ENCODE results near the gene GNAZ.

GNAZ gene

DNA sequence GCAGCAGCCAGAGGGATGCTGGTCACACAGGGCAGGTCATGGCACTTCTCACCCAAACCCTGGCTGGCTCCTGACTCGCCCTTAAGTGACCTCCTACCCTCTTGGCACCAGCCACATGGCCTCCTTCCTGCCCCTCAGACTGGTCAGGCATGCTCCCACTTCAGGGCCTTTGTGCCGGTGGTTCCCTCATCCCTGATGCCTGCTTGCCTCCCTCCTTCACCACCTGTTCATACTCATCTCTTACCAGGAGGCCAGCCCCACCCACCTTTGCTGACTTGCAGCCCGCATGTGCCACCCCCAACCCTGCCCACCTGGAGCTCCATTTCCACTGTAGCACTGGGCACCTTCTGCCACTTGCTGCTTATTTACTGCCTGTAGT, 20.1 kb downstream of the GNAZ start:
- DNase-seq (ENCODE audit: extremely low read depth, insufficient read length): no peak
- TF ChIP-seq, protein P1, sequence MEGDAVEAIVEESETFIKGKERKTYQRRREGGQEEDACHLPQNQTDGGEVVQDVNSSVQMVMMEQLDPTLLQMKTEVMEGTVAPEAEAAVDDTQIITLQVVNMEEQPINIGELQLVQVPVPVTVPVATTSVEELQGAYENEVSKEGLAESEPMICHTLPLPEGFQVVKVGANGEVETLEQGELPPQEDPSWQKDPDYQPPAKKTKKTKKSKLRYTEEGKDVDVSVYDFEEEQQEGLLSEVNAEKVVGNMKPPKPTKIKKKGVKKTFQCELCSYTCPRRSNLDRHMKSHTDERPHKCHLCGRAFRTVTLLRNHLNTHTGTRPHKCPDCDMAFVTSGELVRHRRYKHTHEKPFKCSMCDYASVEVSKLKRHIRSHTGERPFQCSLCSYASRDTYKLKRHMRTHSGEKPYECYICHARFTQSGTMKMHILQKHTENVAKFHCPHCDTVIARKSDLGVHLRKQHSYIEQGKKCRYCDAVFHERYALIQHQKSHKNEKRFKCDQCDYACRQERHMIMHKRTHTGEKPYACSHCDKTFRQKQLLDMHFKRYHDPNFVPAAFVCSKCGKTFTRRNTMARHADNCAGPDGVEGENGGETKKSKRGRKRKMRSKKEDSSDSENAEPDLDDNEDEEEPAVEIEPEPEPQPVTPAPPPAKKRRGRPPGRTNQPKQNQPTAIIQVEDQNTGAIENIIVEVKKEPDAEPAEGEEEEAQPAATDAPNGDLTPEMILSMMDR (IDR thresholded peaks at IDR 0.05; ENCODE audit: insufficient read depth, low read length, poor library complexity, severe bottlenecking): no peak
- no peak overlapping the region for H3K4me3 ChIP-seq (replicated peaks; ENCODE audit: low read depth, low read length)
- no peaks in the 10 kb centered on the region for H3K36me3 ChIP-seq (ENCODE audit: control insufficient read depth, insufficient read depth, low read length)
- H3K27me3 ChIP-seq (replicated peaks; ENCODE audit: control insufficient read depth, insufficient read depth, low read length): no peaks in the 10 kb centered on the region; the same call in 1 of the 2 replicates

DNA sequence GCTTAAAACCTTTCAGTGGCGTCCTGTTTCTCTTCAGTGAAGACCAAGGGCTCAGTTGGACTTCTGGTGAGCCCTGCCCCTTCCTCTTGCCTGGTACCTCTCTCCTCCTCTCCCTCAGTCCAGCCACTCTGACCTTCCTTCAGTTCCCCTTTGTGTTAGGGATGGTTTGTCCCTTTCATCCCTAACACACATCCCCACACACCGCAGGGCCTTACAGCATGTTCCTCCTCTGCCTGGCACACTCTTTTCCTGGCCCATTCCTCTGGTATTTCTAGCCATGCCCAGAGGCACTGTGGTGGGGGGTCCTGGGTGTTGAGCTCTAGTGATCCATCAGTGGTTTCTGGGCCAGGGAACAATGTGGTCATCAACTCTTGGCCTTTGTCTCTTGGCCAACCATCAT, 21.4 kb downstream of the GNAZ start:
- Histone ChIP-seq H3K4me3 (replicated peaks; ENCODE audit: low read depth, low read length) (no peak overlapping the region), H3K36me3 (ENCODE audit: control insufficient read depth, insufficient read depth, low read length) (no peaks in the 10 kb centered on the region), H3K27me3 (replicated peaks; ENCODE audit: control insufficient read depth, insufficient read depth, low read length) (no peaks in the 10 kb centered on the region)
- TF ChIP-seq, protein P1 (IDR thresholded peaks at IDR 0.05; ENCODE audit: insufficient read depth, low read length, poor library complexity, severe bottlenecking): no peak
- DNase-seq (ENCODE audit: extremely low read depth, insufficient read length): no peak

DNA sequence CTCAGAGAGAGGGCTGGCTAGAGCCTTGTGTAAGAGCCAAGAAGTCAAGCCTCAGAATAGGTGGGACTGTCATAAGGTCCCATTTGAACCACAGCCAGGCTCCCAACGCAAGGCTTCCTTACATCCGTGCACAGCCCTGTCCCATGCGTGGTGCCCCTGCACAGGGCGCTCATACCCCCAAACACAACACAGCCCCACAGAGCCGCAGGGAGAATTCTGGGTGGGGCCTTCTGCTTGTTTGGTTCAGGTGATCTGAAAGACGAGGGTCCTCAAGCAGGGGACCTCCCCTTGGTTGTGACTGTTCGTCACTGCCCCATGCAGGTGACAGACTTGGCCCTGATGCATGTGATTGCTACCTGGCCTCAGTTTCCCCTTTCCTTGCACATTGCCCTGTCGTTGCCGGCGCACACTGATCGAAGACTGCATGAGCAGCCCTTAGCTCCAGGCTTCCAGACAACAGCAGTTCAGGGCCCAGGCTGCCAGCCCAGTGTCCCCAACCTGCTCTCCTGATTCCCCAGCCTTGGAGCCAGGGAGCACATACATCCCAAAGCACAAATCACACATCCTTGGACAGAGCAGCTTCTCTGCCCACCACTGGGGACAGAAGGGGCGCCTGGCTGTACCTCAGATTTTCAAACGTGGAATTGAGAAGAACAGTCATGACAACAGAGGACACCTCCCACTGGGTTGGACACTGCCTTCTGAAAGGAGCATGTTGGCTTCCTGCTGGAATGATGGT, 22.1 kb downstream of the GNAZ start:
- no peak for DNase-seq (ENCODE audit: extremely low read depth, insufficient read length)
- Histone ChIP-seq H3K4me3 (replicated peaks; ENCODE audit: low read depth, low read length) (no peak overlapping the region), H3K36me3 (ENCODE audit: control insufficient read depth, insufficient read depth, low read length) (no peaks in the 10 kb centered on the region), H3K27me3 (replicated peaks; ENCODE audit: control insufficient read depth, insufficient read depth, low read length) (no peaks in the 10 kb centered on the region)
- TF ChIP-seq, protein P1 (IDR thresholded peaks at IDR 0.05; ENCODE audit: insufficient read depth, low read length, poor library complexity, severe bottlenecking): no peak

DNA sequence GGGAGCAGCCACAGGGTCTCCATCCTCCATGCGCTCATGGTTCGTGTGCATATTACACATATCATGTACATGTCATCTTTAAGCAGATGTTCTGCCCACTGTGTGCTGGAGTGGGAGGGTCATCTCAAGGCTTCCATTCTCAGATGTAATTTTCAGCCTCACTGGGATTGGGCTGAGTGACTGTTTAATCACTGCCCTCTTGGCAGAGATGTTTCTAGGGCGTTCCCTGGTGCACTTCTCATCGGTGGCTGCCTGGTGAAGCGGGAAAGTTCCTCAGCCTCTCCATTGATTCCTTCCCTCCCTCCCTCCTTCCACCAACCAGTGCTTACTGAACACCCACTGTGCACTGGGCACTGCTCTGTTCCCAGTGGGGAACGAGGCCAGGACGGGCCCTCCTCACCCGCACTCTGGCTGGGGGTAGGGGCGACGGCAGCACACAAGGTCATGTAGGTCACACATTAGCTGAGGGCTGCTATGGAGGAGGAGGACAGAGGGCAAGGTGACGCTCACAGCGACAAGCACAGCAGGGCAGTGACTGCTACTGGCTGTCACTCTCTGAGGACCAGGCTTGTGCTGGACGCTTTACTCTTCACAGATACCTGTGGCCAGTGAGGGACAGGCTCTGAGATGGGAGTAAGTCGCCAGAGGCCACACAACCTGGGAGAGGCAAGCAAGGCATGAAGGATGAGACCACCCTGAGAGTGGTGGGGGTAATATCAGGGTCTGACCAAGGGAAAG, 22.9 kb downstream of the GNAZ start:
- Histone ChIP-seq H3K27me3 (replicated peaks; ENCODE audit: control insufficient read depth, insufficient read depth, low read length) (no peaks in the 10 kb centered on the region), H3K36me3 (ENCODE audit: control insufficient read depth, insufficient read depth, low read length) (no peaks in the 10 kb centered on the region), H3K4me3 (replicated peaks; ENCODE audit: low read depth, low read length) (no peak overlapping the region)
- TF ChIP-seq, protein P1 (IDR thresholded peaks at IDR 0.05; ENCODE audit: insufficient read depth, low read length, poor library complexity, severe bottlenecking): no peak
- no peak for DNase-seq (ENCODE audit: extremely low read depth, insufficient read length)

DNA sequence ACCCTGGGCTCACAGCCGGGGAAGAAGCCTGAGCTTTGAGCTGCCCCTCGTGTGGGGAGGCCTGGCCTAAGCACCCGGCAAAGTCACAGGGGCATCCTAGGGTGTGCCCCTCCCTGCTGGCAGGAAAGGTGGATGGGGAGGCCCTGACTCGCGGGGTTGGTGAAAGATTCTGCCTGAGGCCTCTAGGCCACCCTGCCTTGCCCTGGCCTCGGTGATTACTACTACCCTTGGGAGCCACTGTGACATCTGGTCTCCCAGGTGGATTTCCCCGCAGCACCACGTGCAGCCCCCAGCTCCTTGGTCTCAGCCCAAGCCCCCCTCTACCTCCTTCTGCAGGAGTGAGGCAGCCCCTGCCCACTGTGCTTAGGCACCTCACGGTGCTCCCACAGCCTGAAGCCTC, 23.9 kb downstream of the GNAZ start:
- H3K27me3 ChIP-seq (replicated peaks; ENCODE audit: control insufficient read depth, insufficient read depth, low read length): no peaks in the 10 kb centered on the region
- TF ChIP-seq, protein P1 (IDR thresholded peaks at IDR 0.05; ENCODE audit: insufficient read depth, low read length, poor library complexity, severe bottlenecking): no peak
- H3K4me3 ChIP-seq (replicated peaks; ENCODE audit: low read depth, low read length): no peak overlapping the region
- no peaks in the 10 kb centered on the region for H3K36me3 ChIP-seq (ENCODE audit: control insufficient read depth, insufficient read depth, low read length)
- DNase-seq (ENCODE audit: extremely low read depth, insufficient read length): no peak
